ENCODE data around the gene SLC2A3.

- no peak for TF ChIP-seq PHF21A (CRISPR knock-in tag; IDR thresholded peaks at IDR 0.05)
- no peak for TF ChIP-seq FOXM1 (CRISPR knock-in tag; IDR thresholded peaks at IDR 0.05)
- no peak for TF ChIP-seq GABPA (IDR thresholded peaks at IDR 0.05; ENCODE audit: low read depth, low read length)
- TF ChIP-seq GABPA (CRISPR knock-in tag; IDR thresholded peaks at IDR 0.05; ENCODE audit: low read depth), result no peak
- TF ChIP-seq, protein P1, sequence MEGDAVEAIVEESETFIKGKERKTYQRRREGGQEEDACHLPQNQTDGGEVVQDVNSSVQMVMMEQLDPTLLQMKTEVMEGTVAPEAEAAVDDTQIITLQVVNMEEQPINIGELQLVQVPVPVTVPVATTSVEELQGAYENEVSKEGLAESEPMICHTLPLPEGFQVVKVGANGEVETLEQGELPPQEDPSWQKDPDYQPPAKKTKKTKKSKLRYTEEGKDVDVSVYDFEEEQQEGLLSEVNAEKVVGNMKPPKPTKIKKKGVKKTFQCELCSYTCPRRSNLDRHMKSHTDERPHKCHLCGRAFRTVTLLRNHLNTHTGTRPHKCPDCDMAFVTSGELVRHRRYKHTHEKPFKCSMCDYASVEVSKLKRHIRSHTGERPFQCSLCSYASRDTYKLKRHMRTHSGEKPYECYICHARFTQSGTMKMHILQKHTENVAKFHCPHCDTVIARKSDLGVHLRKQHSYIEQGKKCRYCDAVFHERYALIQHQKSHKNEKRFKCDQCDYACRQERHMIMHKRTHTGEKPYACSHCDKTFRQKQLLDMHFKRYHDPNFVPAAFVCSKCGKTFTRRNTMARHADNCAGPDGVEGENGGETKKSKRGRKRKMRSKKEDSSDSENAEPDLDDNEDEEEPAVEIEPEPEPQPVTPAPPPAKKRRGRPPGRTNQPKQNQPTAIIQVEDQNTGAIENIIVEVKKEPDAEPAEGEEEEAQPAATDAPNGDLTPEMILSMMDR (CRISPR knock-in tag; IDR thresholded peaks at IDR 0.05), result no peak
- TF ChIP-seq ZNF460 (CRISPR knock-in tag; IDR thresholded peaks at IDR 0.05; ENCODE audit: borderline replicate concordance), result no peak
Measured at GRCh38 chr12:7972734-7973456, 36.9 kb upstream of the SLC2A3 start.
